K562 (cell line): ENCODE data around the gene TCEA3. TPM values are rescaled to one million over a fixed set of nuclear protein-coding genes. Genes with fewer than 3 reads are reported as not detected.
A peak's percentile ranks its signal among the peaks of the same experiment; 100 is the strongest.

Experiments
- CREM ChIP-seq: IDR thresholded peaks from 2 replicates; pipeline ENCODE4 v1.6.1; 2014; ENCODE audit warnings: antibody characterized with exemption, low read depth
- DDX20 ChIP-seq: fragments of 450-650 bp; IDR thresholded peaks from 2 replicates; pipeline ENCODE4 v1.6.1; 2016; ENCODE audit warnings: missing genetic modification characterization, low read depth, mild to moderate bottlenecking, missing compliant biosample characterization, moderate library complexity
- FOXP1 ChIP-seq: sonication (generic); formaldehyde crosslinking; IDR thresholded peaks from 2 replicates; pipeline ENCODE4 v1.8.0; 2022; ENCODE audit warnings: mild to moderate bottlenecking, missing genetic modification reagents
- NR2C1 ChIP-seq, 2 experiments: fragments of 450-650 bp; IDR thresholded peaks; 2 replicates each; pipeline ENCODE4 v1.6.1; 2017; ENCODE audit warnings: mild to moderate bottlenecking in 2 of 2, antibody characterized with exemption in 1 of 2, inconsistent platforms in 1 of 2, missing compliant biosample characterization in 1 of 2, missing genetic modification characterization in 1 of 2
- PRPF4 ChIP-seq: fragments of 200-400 bp; formaldehyde crosslinking; IDR thresholded peaks from one replicate; pipeline ENCODE4 v1.6.1; 2017; ENCODE audit warnings: low read length, low read depth, mild to moderate bottlenecking; ENCODE audit not compliant: insufficient read depth, poor library complexity, severe bottlenecking
- RB1 ChIP-seq: fragments of 450-650 bp; IDR thresholded peaks from 2 replicates; pipeline ENCODE4 v1.6.1; 2017; ENCODE audit warnings: low read depth, mild to moderate bottlenecking
- ZBTB7A ChIP-seq: IDR thresholded peaks from 2 replicates; pipeline ENCODE4 v1.6.1; 2011; ENCODE audit warnings: low read depth, mild to moderate bottlenecking, low read length, moderate library complexity, borderline replicate concordance; ENCODE audit not compliant: control insufficient read depth
- ZBTB9 ChIP-seq: fragments of 450-650 bp; formaldehyde crosslinking; IDR thresholded peaks from 2 replicates; pipeline ENCODE4 v1.4.0; 2020; ENCODE audit warnings: mild to moderate bottlenecking, moderate library complexity
- ZNF146 ChIP-seq: IDR thresholded peaks from one replicate; pipeline ENCODE4 v1.6.1; 2018; ENCODE audit warnings: missing compliant biosample characterization; ENCODE audit not compliant: unreplicated experiment
- ZNF436 ChIP-seq: fragments of 250-450, 450-650 bp; sonication (Bioruptor Pico); formaldehyde crosslinking; IDR thresholded peaks from 2 replicates; pipeline ENCODE4 v1.7.0; 2020; ENCODE audit warnings: mild to moderate bottlenecking
- polyA plus RNA-seq, 8 experiments: library from polyadenylated mRNA; depleted of rRNA in 4 of 8; stranded (reverse) in 5 of 8; unstranded in 3 of 8; fragments of >200 nt; fragmentation: Nextera tagmentation in 2 of 8; fragmentation: Illumina TruSeq in 1 of 8; extraction: Ambion mirVana in 2 of 8; extraction: Trizol in 1 of 8; gene quantifications; 2 replicates each; pipeline versions ENCODE4 v1.2.1 to v1.2.3, GENCODE V29; 2011 to 2014; ENCODE audit warnings: inconsistent platforms in 1 of 8, missing spikeins in 1 of 8
- total RNA-seq, 7 experiments: library from RNA; depleted of rRNA in 6 of 7; stranded (reverse); fragments of >200 nt in 6 of 7; fragmentation: Illumina TruSeq in 2 of 7; extraction: Trizol in 2 of 7; gene quantifications; 2 replicates each; pipeline versions ENCODE4 v1.2.1 to v1.2.3, GENCODE V29; 2011 to 2021; ENCODE audit warnings: low replicate concordance in 1 of 7
- TF ChIP-seq, protein P1 (sequence below): fragments of 250-450 bp; sonication (Bioruptor Pico); IDR thresholded peaks from 2 replicates; pipeline ENCODE4 v1.8.0; 2022; ENCODE audit warnings: moderate library complexity, mild to moderate bottlenecking, inconsistent platforms
- TF ChIP-seq, protein P2 (sequence below): fragments of 450-650 bp; IDR thresholded peaks from 2 replicates; pipeline ENCODE4 v1.6.1; 2014; ENCODE audit warnings: low read depth, mild to moderate bottlenecking, moderate library complexity, borderline replicate concordance
- TF ChIP-seq, protein P3 (sequence below): fragments of 250-450 bp; sonication (Bioruptor Pico); IDR thresholded peaks from 2 replicates; pipeline ENCODE4 v1.5.1; 2021; ENCODE audit warnings: mild to moderate bottlenecking
- TF ChIP-seq, protein P4 (sequence below): fragments of 450-650 bp; IDR thresholded peaks from one replicate; pipeline ENCODE4 v1.6.1; 2018; ENCODE audit warnings: mild to moderate bottlenecking, moderate library complexity; ENCODE audit not compliant: partially characterized antibody
- TF ChIP-seq, protein P5 (sequence below): sonication (generic); IDR thresholded peaks from 2 replicates; pipeline ENCODE4 v1.6.1; 2016

TCEA3 gene
- total and polyA plus RNA-seq, 9 of the 15 experiments (the other 6 are each of a cell fraction or from before 2014, with no cell fraction given) = 0.03 to 0.55 (median 0.36) TPM

DNA sequence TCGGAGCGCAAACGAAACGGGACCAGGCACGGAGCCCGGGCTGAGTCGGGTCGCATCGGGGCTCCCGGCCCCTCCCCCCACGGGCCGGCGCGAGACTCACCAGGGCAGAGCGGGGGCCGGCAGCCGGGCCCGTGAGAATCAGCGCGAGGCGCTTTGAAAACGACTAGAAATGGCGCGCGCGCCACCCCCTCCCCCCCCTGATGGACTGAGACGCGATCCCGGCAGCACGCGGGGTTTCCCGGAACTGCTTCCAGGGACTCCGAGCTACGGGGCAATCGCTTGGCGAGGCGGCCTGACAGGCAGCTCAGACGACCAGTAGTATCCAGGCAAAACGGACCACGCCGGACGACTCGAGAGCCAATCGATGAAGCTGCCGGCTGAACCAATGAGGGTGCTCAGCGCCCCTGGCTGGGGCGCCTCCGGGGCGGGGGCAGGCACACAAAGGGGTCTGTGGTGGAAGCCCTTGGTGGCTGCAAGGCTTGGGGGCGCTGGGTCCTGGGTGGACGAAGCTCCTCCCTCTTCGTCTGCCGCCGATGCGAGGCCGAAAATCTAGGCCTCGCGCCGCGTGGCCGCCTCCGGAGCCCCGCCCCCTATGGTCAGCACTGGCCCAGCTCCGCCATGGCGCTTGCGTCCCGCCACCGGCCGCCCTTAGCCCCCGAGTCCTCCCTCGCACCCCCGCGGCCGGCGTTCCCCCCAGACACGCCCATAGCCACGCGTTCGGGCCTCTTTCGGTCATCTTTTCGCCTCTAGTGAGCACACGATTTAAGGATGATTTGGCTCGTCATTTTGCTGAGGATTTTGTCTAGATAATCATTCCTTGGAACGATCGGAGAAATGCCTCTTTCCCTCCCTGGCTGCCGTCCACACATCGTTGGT lies 80.2 kb downstream of the TCEA3 start, which contains the start of gene HNRNPR (continued):
- TF ChIP-seq, protein P1, sequence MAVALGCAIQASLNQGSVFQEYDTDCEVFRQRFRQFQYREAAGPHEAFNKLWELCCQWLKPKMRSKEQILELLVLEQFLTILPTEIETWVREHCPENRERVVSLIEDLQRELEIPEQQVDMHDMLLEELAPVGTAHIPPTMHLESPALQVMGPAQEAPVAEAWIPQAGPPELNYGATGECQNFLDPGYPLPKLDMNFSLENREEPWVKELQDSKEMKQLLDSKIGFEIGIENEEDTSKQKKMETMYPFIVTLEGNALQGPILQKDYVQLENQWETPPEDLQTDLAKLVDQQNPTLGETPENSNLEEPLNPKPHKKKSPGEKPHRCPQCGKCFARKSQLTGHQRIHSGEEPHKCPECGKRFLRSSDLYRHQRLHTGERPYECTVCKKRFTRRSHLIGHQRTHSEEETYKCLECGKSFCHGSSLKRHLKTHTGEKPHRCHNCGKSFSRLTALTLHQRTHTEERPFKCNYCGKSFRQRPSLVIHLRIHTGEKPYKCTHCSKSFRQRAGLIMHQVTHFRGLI (CRISPR knock-in tag) = no peak
- TF ChIP-seq ZBTB7A = peak; percentile 100
- TF ChIP-seq NR2C1 (IDR thresholded peaks at IDR 0.05) = no peak
- TF ChIP-seq NR2C1 (tag; IDR thresholded peaks at IDR 0.05) = peak; percentile 46; the same call in 1 of the 2 replicates
- TF ChIP-seq ZBTB9 = peak; percentile 62; the same call in 1 of the 2 replicates
- TF ChIP-seq, protein P2, sequence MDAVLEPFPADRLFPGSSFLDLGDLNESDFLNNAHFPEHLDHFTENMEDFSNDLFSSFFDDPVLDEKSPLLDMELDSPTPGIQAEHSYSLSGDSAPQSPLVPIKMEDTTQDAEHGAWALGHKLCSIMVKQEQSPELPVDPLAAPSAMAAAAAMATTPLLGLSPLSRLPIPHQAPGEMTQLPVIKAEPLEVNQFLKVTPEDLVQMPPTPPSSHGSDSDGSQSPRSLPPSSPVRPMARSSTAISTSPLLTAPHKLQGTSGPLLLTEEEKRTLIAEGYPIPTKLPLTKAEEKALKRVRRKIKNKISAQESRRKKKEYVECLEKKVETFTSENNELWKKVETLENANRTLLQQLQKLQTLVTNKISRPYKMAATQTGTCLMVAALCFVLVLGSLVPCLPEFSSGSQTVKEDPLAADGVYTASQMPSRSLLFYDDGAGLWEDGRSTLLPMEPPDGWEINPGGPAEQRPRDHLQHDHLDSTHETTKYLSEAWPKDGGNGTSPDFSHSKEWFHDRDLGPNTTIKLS = peak; percentile 95
- peak; percentile 42 for TF ChIP-seq RB1
- TF ChIP-seq DDX20 (tag) = no peak
- TF ChIP-seq, protein P3, sequence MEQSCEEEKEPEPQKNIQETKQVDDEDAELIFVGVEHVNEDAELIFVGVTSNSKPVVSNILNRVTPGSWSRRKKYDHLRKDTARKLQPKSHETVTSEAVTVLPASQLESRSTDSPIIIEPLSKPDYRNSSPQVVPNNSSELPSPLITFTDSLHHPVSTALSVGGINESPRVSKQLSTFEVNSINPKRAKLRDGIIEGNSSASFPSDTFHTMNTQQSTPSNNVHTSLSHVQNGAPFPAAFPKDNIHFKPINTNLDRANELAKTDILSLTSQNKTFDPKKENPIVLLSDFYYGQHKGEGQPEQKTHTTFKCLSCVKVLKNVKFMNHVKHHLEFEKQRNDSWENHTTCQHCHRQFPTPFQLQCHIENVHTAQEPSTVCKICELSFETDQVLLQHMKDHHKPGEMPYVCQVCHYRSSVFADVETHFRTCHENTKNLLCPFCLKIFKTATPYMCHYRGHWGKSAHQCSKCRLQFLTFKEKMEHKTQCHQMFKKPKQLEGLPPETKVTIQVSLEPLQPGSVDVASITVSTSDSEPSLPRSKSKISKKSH (CRISPR knock-in tag) = no peak
- TF ChIP-seq ZNF436 (CRISPR knock-in tag) = peak; percentile 45; the same call in 1 of the 2 replicates
- peak; percentile 84 for TF ChIP-seq CREM
- TF ChIP-seq, protein P4, sequence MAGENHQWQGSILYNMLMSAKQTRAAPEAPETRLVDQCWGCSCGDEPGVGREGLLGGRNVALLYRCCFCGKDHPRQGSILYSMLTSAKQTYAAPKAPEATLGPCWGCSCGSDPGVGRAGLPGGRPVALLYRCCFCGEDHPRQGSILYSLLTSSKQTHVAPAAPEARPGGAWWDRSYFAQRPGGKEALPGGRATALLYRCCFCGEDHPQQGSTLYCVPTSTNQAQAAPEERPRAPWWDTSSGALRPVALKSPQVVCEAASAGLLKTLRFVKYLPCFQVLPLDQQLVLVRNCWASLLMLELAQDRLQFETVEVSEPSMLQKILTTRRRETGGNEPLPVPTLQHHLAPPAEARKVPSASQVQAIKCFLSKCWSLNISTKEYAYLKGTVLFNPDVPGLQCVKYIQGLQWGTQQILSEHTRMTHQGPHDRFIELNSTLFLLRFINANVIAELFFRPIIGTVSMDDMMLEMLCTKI = no peak
- peak; percentile 96 for TF ChIP-seq FOXP1 (CRISPR knock-in tag)
- TF ChIP-seq, protein P5, sequence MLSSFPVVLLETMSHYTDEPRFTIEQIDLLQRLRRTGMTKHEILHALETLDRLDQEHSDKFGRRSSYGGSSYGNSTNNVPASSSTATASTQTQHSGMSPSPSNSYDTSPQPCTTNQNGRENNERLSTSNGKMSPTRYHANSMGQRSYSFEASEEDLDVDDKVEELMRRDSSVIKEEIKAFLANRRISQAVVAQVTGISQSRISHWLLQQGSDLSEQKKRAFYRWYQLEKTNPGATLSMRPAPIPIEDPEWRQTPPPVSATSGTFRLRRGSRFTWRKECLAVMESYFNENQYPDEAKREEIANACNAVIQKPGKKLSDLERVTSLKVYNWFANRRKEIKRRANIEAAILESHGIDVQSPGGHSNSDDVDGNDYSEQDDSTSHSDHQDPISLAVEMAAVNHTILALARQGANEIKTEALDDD = no peak
- no peak for TF ChIP-seq ZNF146 (CRISPR knock-in tag)
- TF ChIP-seq PRPF4 = peak; percentile 76
